K562 (cell line): ENCODE measurements around the gene FBXO17. TPM values are rescaled to one million over a fixed set of nuclear protein-coding genes. Genes with fewer than 3 reads are reported as not detected.

Experiments
- ATAC-seq: fragments of 200-7000 bp; cut with Tn5 transposase; 3 replicates; pipeline ENCODE4 v1.9.1; 2020; ENCODE audit warnings: moderate library complexity
- BruUV-seq: library from RNA; stranded (reverse); fragments of 400-500 nt; replicated peaks from 2 replicates; lab custom pipeline; 2021; lab: Mats Ljungman, UMichigan
- CTCF ChIA-PET: fragments of 300-600 bp; formaldehyde crosslinking; extraction: SDS; loops from one replicate; lab custom pipeline; 2021; ENCODE audit warnings: low intra/inter-chr PET ratio; lab: Yijun Ruan, JAX
- POLR2A ChIA-PET: fragments of 300-600, 350-650 bp; sonication (Branson Sonifier 250); formaldehyde crosslinking; extraction: SDS; loops from one replicate; lab custom pipeline; 2021; ENCODE audit warnings: antibody characterized with exemption, inconsistent platforms; lab: Yijun Ruan, JAX
- DNase-seq, 4 experiments: peaks; one replicate each; pipeline versions ENCODE4 v3.0.0 to v3.0.0-alpha.2; 2011 to 2018; ENCODE audit warnings: low spot score in 3 of 4, mixed read lengths in 3 of 4; ENCODE audit errors: extremely low read depth in 1 of 4
- FAIRE-seq: peaks from 2 replicates; lab custom pipeline; 2011; peaks lifted over from hg19 to GRCh38; lab: Jason Lieb, UNC
- H2AFZ ChIP-seq: 2 replicates; pipeline ENCODE4 v1.6.0; 2011; ENCODE audit warnings: low read depth, low read length, control low read depth, inconsistent platforms
- H3K27ac ChIP-seq: fragments of 200-600 bp; 3 replicates; pipeline ENCODE4 v1.8.0; 2011; ENCODE audit warnings: low read depth, mild to moderate bottlenecking, control low read depth, inconsistent platforms, low read length, moderate library complexity, mixed read lengths; ENCODE audit errors: extremely low read depth
- H3K27me3 ChIP-seq, 2 experiments: fragments of 300-600 bp in 1 of 2; 2 replicates in 1 of 2; 3 replicates in 1 of 2; pipeline versions ENCODE4 v1.6.0 to v1.8.0; 2011; ENCODE audit warnings: inconsistent platforms in 2 of 2, low read length in 2 of 2, mild to moderate bottlenecking in 1 of 2, mixed read lengths in 1 of 2, moderate library complexity in 1 of 2; ENCODE audit not compliant: control insufficient read depth in 2 of 2, insufficient read depth in 2 of 2
- H3K36me3 ChIP-seq: fragments of 300-600 bp; 3 replicates; pipeline ENCODE4 v1.8.0; 2011; ENCODE audit warnings: mild to moderate bottlenecking, low read length, inconsistent platforms; ENCODE audit not compliant: control insufficient read depth, insufficient read depth
- H3K4me1 ChIP-seq, 2 experiments: fragments of 200-600 bp in 1 of 2; replicated peaks in 1 of 2; 2 replicates in 1 of 2; 3 replicates in 1 of 2; pipeline versions ENCODE4 v1.5.1 to v1.8.0; 2011; ENCODE audit warnings: inconsistent platforms in 2 of 2, low read length in 2 of 2, mild to moderate bottlenecking in 1 of 2, mixed read lengths in 1 of 2, moderate library complexity in 1 of 2; ENCODE audit not compliant: control insufficient read depth in 2 of 2, insufficient read depth in 2 of 2
- H3K4me2 ChIP-seq: 2 replicates; pipeline ENCODE4 v1.6.1; 2011; ENCODE audit warnings: low read length, control low read depth, inconsistent platforms, mixed read lengths; ENCODE audit not compliant: insufficient read depth
- H3K4me3 ChIP-seq: fragments of 200-600 bp; sonication (generic), shearing (Covaris generic); 2 replicates; pipeline ENCODE4 v1.5.1; 2016; ENCODE audit warnings: control low read depth, inconsistent platforms
- H3K79me2 ChIP-seq: fragments of 200-600 bp; 3 replicates; pipeline ENCODE4 v1.8.0; 2011; ENCODE audit warnings: low read length, inconsistent platforms; ENCODE audit not compliant: control insufficient read depth, insufficient read depth
- H3K9ac ChIP-seq, 2 experiments: 2 replicates each; pipeline versions ENCODE4 v1.6.0 to v1.6.1; 2011; ENCODE audit warnings: low read depth in 2 of 2, low read length in 2 of 2, control low read depth in 1 of 2, inconsistent platforms in 1 of 2, mild to moderate bottlenecking in 1 of 2, mixed read lengths in 1 of 2; ENCODE audit not compliant: insufficient read depth in 1 of 2
- H3K9me1 ChIP-seq: one replicate; pipeline ENCODE4 v1.6.0; 2011; ENCODE audit warnings: inconsistent platforms, mild to moderate bottlenecking, low read length, moderate library complexity; ENCODE audit not compliant: control insufficient read depth, insufficient read depth
- H3K9me3 ChIP-seq: replicated peaks from 2 replicates; pipeline ENCODE4 v1.5.1; 2011; ENCODE audit warnings: low read depth, low read length, inconsistent platforms; ENCODE audit not compliant: control insufficient read depth, insufficient read depth
- H4K20me1 ChIP-seq: replicated peaks from 2 replicates; pipeline ENCODE4 v1.6.1; 2011; ENCODE audit warnings: low read length, inconsistent platforms, mixed read lengths; ENCODE audit not compliant: control insufficient read depth, insufficient read depth
- ARNT ChIP-seq, 2 experiments: fragments of 450-650 bp; IDR thresholded peaks; 2 replicates each; pipeline ENCODE4 v1.6.1; 2016; ENCODE audit warnings: mild to moderate bottlenecking in 1 of 2
- ATF4 ChIP-seq: fragments of 450-650 bp; formaldehyde crosslinking; IDR thresholded peaks from 2 replicates; pipeline ENCODE4 v1.4.0; 2022; ENCODE audit warnings: mild to moderate bottlenecking, moderate library complexity
- DACH1 ChIP-seq: fragments of 450-650 bp; IDR thresholded peaks from 2 replicates; pipeline ENCODE4 v1.6.1; 2018; ENCODE audit not compliant: partially characterized antibody
- HNRNPH1 ChIP-seq: fragments of 200-400 bp; formaldehyde crosslinking; optimal IDR thresholded peaks from 2 replicates; pipeline ENCODE3; 2017; ENCODE audit warnings: low read depth, mild to moderate bottlenecking, low read length, moderate library complexity
- NFYB ChIP-seq: IDR thresholded peaks from 2 replicates; pipeline ENCODE4 v1.6.1; 2011; ENCODE audit warnings: mild to moderate bottlenecking, moderate library complexity; ENCODE audit not compliant: insufficient read length; ENCODE audit errors: extremely low read depth
- SAFB2 ChIP-seq: fragments of 200-400 bp; formaldehyde crosslinking; IDR thresholded peaks from 2 replicates; pipeline ENCODE4 v1.6.1; 2018; ENCODE audit warnings: borderline replicate concordance, low read length, low read depth, moderate library complexity; ENCODE audit not compliant: severe bottlenecking
- ZNF431 ChIP-seq: sonication (generic); formaldehyde crosslinking; IDR thresholded peaks from 2 replicates; pipeline ENCODE4 v1.8.0; 2022; ENCODE audit warnings: mild to moderate bottlenecking, missing genetic modification reagents
- ZNF764 ChIP-seq: fragments of 250-450 bp; sonication (Bioruptor Pico); IDR thresholded peaks from 2 replicates; pipeline ENCODE4 v1.4.0; 2020; ENCODE audit warnings: low read depth, mild to moderate bottlenecking, moderate library complexity
- WGBS: fragments of 100-300 bp; shearing (Covaris generic); methylation state at CpG from one replicate; pipeline ENCODE4 v1.1.6; 2016; ENCODE audit warnings: low coverage, mixed read lengths; ENCODE audit not compliant: insufficient coverage; ENCODE audit errors: missing lambda C conversion rate; 5-methylcytosine and 5-hydroxymethylcytosine counted together
- in situ Hi-C: fragments of 300-500 bp; cut with MboI; formaldehyde crosslinking; loops from 4 replicates; pipeline ENCODE4 v1.15.0; 2018; ENCODE audit warnings: inconsistent platforms, mixed read lengths
- intact Hi-C: fragments of 100-400 bp; cut with micrococcal nuclease; formaldehyde crosslinking; loops from 2 replicates; pipeline ENCODE4 v1.14.2; 2022
- polyA plus RNA-seq, 8 experiments: library from polyadenylated mRNA; depleted of rRNA in 4 of 8; stranded (reverse) in 5 of 8; unstranded in 3 of 8; fragments of >200 nt; fragmentation: Nextera tagmentation in 2 of 8; fragmentation: Illumina TruSeq in 1 of 8; extraction: Ambion mirVana in 2 of 8; extraction: Trizol in 1 of 8; gene quantifications; 2 replicates each; pipeline versions ENCODE4 v1.2.1 to v1.2.3, GENCODE V29; 2011 to 2014; ENCODE audit warnings: inconsistent platforms in 1 of 8, missing spikeins in 1 of 8
- total RNA-seq, 7 experiments: library from RNA; depleted of rRNA in 6 of 7; stranded (reverse); fragments of >200 nt in 6 of 7; fragmentation: Illumina TruSeq in 2 of 7; extraction: Trizol in 2 of 7; gene quantifications; 2 replicates each; pipeline versions ENCODE4 v1.2.1 to v1.2.3, GENCODE V29; 2011 to 2021; ENCODE audit warnings: low replicate concordance in 1 of 7
- TF ChIP-seq, protein P1 (sequence below), 2 experiments: fragments of 450-650 bp; IDR thresholded peaks; 2 replicates each; pipeline ENCODE4 v1.6.1; 2018; ENCODE audit warnings: mild to moderate bottlenecking in 2 of 2, low read depth in 1 of 2; ENCODE audit not compliant: partially characterized antibody in 2 of 2

The FBXO17 gene
- total and polyA plus RNA-seq, 9 of the 15 experiments (the other 6 are each of a cell fraction or from before 2014, with no cell fraction given): 4.1 to 27.1 (median 19.0) TPM

DNA sequence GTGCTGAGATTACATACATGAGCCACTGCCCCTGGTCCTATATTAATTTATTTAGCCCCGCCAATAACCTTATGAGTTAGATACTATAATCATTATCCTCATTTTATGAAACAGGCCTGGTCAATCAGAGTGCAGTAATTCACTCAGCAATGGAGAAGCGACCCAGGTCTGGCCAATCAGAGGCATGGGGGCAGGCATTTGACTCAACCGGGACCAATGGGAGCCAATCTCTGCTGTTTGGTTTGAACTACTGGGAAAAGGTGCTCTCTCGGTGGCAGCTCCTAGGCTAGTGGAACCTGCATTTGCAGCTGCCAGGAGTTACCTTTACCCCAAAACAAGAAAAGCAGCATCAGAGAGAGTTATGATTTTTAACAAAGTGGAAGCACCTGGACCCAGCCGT lies 82.7 kb downstream of the FBXO17 start:
- Histone ChIP-seq H3K36me3 (peaks cover 23% of the 10 kb centered on the region; the same call in 2 of the 3 replicates), H3K4me2 (no peak overlapping the region), H3K4me1 (peaks cover under 1 to 21% of the 10 kb centered on the region in 2 experiments; a peak in 4 of 5 replicates), H3K27ac (no peak overlapping the region), H4K20me1 (no peaks in the 10 kb centered on the region), H3K27me3 (no peaks in the 10 kb centered on the region), H3K79me2 (no peaks in the 10 kb centered on the region), H3K4me3 (no peak overlapping the region), H3K9ac (no peak overlapping the region), H2AFZ (no peak overlapping the region), H3K9me3 (no peaks in the 10 kb centered on the region), H3K9me1 (no peaks in the 10 kb centered on the region)
- no peak for TF ChIP-seq ARNT (IDR thresholded peaks at IDR 0.05)
- TF ChIP-seq NFYB: peak; percentile 77
- in situ Hi-C loops (no loop called here), intact Hi-C loops (no loop called here)
- FAIRE-seq (no peak), ATAC-seq (peak; percentile 45; the same call in 1 of the 3 replicates), DNase-seq (peak in 1 of 4 experiments; percentile 53)
- ChIA-PET POLR2A (interaction anchor here (1.0 kb wide), 1 partner anchor 11 kb away, joined by 3 read pairs; no protein-coding TSS in a partner anchor), CTCF (interaction anchor here (0.6 kb wide), 1 partner anchor 28 kb away, joined by 3 read pairs; no protein-coding TSS in a partner anchor)
- BruUV-seq: no TSS peak
- 69% methylated on average over 4 of the region's 5 CpGs for WGBS

GRCh38 chr19:38891771-38892170 lies 83.8 kb downstream of the FBXO17 start:
- no peak overlapping the region for H3K4me3 ChIP-seq
- DNase-seq: no peak
- FAIRE-seq: no peak
- no peaks in the 10 kb centered on the region for H3K79me2 ChIP-seq
- H3K9ac ChIP-seq: peak overlapping the region in 1 of 2 experiments; percentile 75; a peak in 2 of 4 replicates
- H3K9me1 ChIP-seq: no peaks in the 10 kb centered on the region
- WGBS: 77% methylated on average over 6 of the region's 6 CpGs
- intact Hi-C loops (no loop called here), in situ Hi-C loops (no loop called here)
- H3K27ac ChIP-seq: no peak overlapping the region
- no peak overlapping the region for H2AFZ ChIP-seq
- H3K9me3 ChIP-seq: no peaks in the 10 kb centered on the region
- H3K4me2 ChIP-seq: no peak overlapping the region
- no peak for ATAC-seq
- BruUV-seq: no TSS peak
- no peaks in the 10 kb centered on the region for H3K27me3 ChIP-seq
- POLR2A ChIA-PET: interaction anchor here (0.9 kb wide), 1 partner anchor 11 kb away, joined by 3 read pairs; no protein-coding TSS in a partner anchor
- peaks cover 0 to 20% of the 10 kb centered on the region in 2 experiments; a peak in 3 of 5 replicates for H3K4me1 ChIP-seq
- CTCF ChIA-PET: no interaction called here
- H3K36me3 ChIP-seq: peaks cover 23% of the 10 kb centered on the region; the same call in 2 of the 3 replicates
- no peaks in the 10 kb centered on the region for H4K20me1 ChIP-seq
- TF ChIP-seq HNRNPH1 (no peak), ZNF764 (CRISPR knock-in tag) (no peak), ATF4 (no peak), ZNF431 (no peak), DACH1 (no peak), SAFB2 (no peak)
- TF ChIP-seq, protein P1, sequence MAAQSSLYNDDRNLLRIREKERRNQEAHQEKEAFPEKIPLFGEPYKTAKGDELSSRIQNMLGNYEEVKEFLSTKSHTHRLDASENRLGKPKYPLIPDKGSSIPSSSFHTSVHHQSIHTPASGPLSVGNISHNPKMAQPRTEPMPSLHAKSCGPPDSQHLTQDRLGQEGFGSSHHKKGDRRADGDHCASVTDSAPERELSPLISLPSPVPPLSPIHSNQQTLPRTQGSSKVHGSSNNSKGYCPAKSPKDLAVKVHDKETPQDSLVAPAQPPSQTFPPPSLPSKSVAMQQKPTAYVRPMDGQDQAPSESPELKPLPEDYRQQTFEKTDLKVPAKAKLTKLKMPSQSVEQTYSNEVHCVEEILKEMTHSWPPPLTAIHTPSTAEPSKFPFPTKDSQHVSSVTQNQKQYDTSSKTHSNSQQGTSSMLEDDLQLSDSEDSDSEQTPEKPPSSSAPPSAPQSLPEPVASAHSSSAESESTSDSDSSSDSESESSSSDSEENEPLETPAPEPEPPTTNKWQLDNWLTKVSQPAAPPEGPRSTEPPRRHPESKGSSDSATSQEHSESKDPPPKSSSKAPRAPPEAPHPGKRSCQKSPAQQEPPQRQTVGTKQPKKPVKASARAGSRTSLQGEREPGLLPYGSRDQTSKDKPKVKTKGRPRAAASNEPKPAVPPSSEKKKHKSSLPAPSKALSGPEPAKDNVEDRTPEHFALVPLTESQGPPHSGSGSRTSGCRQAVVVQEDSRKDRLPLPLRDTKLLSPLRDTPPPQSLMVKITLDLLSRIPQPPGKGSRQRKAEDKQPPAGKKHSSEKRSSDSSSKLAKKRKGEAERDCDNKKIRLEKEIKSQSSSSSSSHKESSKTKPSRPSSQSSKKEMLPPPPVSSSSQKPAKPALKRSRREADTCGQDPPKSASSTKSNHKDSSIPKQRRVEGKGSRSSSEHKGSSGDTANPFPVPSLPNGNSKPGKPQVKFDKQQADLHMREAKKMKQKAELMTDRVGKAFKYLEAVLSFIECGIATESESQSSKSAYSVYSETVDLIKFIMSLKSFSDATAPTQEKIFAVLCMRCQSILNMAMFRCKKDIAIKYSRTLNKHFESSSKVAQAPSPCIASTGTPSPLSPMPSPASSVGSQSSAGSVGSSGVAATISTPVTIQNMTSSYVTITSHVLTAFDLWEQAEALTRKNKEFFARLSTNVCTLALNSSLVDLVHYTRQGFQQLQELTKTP (IDR thresholded peaks at IDR 0.05; ENCODE audit: low read depth in 1 of 2, partially characterized antibody in 2 of 2): no peak
